Dedifferentiated amniotic fluid mesenchymal stem cell (primary cell): ENCODE data around the gene G6PC2.
"Not testable (repeated sequence)": the region's sequence is repeated elsewhere in the genome, so short reads cannot be mapped to it uniquely, and the experiment has no call there.

Experiments
- DNase-seq: peaks from one replicate; pipeline ENCODE4 v3.0.0-alpha.2; 2016; ENCODE audit errors: extremely low spot score

G6PC2 gene

GRCh38 chr2:168901003-168901402 lies at the start of gene G6PC2:
Gene G6PC2, plus strand, starts transcription at chr2:168901291. Its CDS starts 41 bp downstream, at chr2:168901332.
- no peak for DNase-seq

GRCh38 chr2:168851674-168852320 lies 49.3 kb upstream of the G6PC2 start:
- no peak for DNase-seq

- no peak for DNase-seq
These were observed 48.6 kb upstream of the G6PC2 start for GRCh38 chr2:168852481-168852880.

- no peak for DNase-seq
These were observed 47.6 kb upstream of the G6PC2 start for GRCh38 chr2:168853471-168853870.

- DNase-seq, result no peak
These were observed 46.4 kb upstream of the G6PC2 start for GRCh38 chr2:168854651-168855050.

- DNase-seq, result no peak
These were observed 45.5 kb upstream of the G6PC2 start for GRCh38 chr2:168855601-168856000.

GRCh38 chr2:168858146-168858545 lies 42.9 kb upstream of the G6PC2 start:
- no peak for DNase-seq

- not testable (repeated sequence) for DNase-seq
These were observed 33.9 kb upstream of the G6PC2 start for GRCh38 chr2:168867164-168867563.

- not testable (repeated sequence) for DNase-seq
These were observed 30.7 kb upstream of the G6PC2 start for GRCh38 chr2:168870369-168870768.

GRCh38 chr2:168870824-168871223 lies 30.3 kb upstream of the G6PC2 start:
- DNase-seq, result not testable (repeated sequence)

- DNase-seq, result no peak
These were observed 26.6 kb upstream of the G6PC2 start for GRCh38 chr2:168874368-168875054.

GRCh38 chr2:168882163-168882562 lies 18.9 kb upstream of the G6PC2 start:
- not testable (repeated sequence) for DNase-seq

GRCh38 chr2:168884975-168885374 lies 16.1 kb upstream of the G6PC2 start:
- DNase-seq, result no peak

- no peak for DNase-seq
These were observed 11.5 kb upstream of the G6PC2 start for GRCh38 chr2:168889635-168890005.

- peak; percentile 91 for DNase-seq
These were observed 10.9 kb upstream of the G6PC2 start, which contains the start of gene SPC25 for GRCh38 chr2:168890006-168890782. Gene SPC25, minus strand, starts transcription at chr2:168890430. Its CDS starts 911 bp downstream, at chr2:168889519.

GRCh38 chr2:168892327-168892726 lies 8.8 kb upstream of the G6PC2 start:
- no peak for DNase-seq

GRCh38 chr2:168894101-168894500 lies 7.0 kb upstream of the G6PC2 start:
- no peak for DNase-seq

GRCh38 chr2:168894720-168895119 lies 6.4 kb upstream of the G6PC2 start:
- no peak for DNase-seq

GRCh38 chr2:168895771-168896170 lies 5.3 kb upstream of the G6PC2 start:
- DNase-seq, result no peak

- no peak for DNase-seq
These were observed 4.3 kb upstream of the G6PC2 start for GRCh38 chr2:168896783-168897182.

- no peak for DNase-seq
These were observed 3.6 kb upstream of the G6PC2 start for GRCh38 chr2:168897449-168897848.

GRCh38 chr2:168903888-168904287 lies 2.8 kb downstream of the G6PC2 start:
- DNase-seq, result no peak

GRCh38 chr2:168904358-168904757 lies 3.3 kb downstream of the G6PC2 start:
- no peak for DNase-seq
